Activated effector memory CD4-positive, alpha-beta T cell treated with Interleukin-2 at 50 U/mL for 16 hours (primary cell): ENCODE measurements around the gene INSYN2A.

Experiments
- DNase-seq: peaks from one replicate; pipeline ENCODE4 v3.0.0-alpha.2; 2020

INSYN2A gene

GRCh38 chr10:127194599-127194998, 1.8 kb downstream of the INSYN2A start:
- DNase-seq: no peak

GRCh38 chr10:127194111-127194510, 2.3 kb downstream of the INSYN2A start:
- no peak for DNase-seq

GRCh38 chr10:127193125-127193524, 3.3 kb downstream of the INSYN2A start:
- no peak for DNase-seq

GRCh38 chr10:127190427-127190826, 6.0 kb downstream of the INSYN2A start:
- no peak for DNase-seq

- no peak for DNase-seq
Measured at GRCh38 chr10:127189226-127189625, 7.2 kb downstream of the INSYN2A start.

GRCh38 chr10:127186813-127187212, 9.6 kb downstream of the INSYN2A start:
- no peak for DNase-seq

- no peak for DNase-seq
Measured at GRCh38 chr10:127184582-127184981, 11.8 kb downstream of the INSYN2A start.

GRCh38 chr10:127182161-127182560, 14.2 kb downstream of the INSYN2A start:
- no peak for DNase-seq

- no peak for DNase-seq
Measured at GRCh38 chr10:127179612-127180250, 16.7 kb downstream of the INSYN2A start.

GRCh38 chr10:127176649-127177048, 19.7 kb downstream of the INSYN2A start:
- no peak for DNase-seq

GRCh38 chr10:127175357-127176110, 20.9 kb downstream of the INSYN2A start:
- no peak for DNase-seq

- DNase-seq: no peak
Measured at GRCh38 chr10:127174866-127175265, 21.5 kb downstream of the INSYN2A start.

- DNase-seq: no peak
Measured at GRCh38 chr10:127168261-127168660, 28.1 kb downstream of the INSYN2A start.

- no peak for DNase-seq
Measured at GRCh38 chr10:127162841-127163240, 33.5 kb downstream of the INSYN2A start.

- DNase-seq: no peak
Measured at GRCh38 chr10:127161482-127161881, 34.9 kb downstream of the INSYN2A start.

- DNase-seq: no peak
Measured at GRCh38 chr10:127159648-127160245, 36.6 kb downstream of the INSYN2A start.

GRCh38 chr10:127158662-127159061, 37.7 kb downstream of the INSYN2A start:
- DNase-seq: no peak

- DNase-seq: no peak
Measured at GRCh38 chr10:127157506-127158200, 38.7 kb downstream of the INSYN2A start.

- DNase-seq: no peak
Measured at GRCh38 chr10:127157089-127157488, 39.3 kb downstream of the INSYN2A start.

GRCh38 chr10:127154831-127155620, 41.4 kb downstream of the INSYN2A start:
- DNase-seq: no peak

- no peak for DNase-seq
Measured at GRCh38 chr10:127153181-127153580, 43.2 kb downstream of the INSYN2A start.

GRCh38 chr10:127151981-127152699, 44.3 kb downstream of the INSYN2A start:
- no peak for DNase-seq
